ENCODE results near the gene DCD. TPM values are rescaled to one million over a fixed set of nuclear protein-coding genes. Genes with fewer than 3 reads are reported as not detected.

Gene DCD
- total RNA-seq, 1 donor from 2014 or later = not detected

GRCh38 chr12:54627304-54627703 is 20.9 kb downstream of the DCD start:
- ATAC-seq (no peak), DNase-seq (no peak)
- H3K27ac ChIP-seq = no peak overlapping the region
- H3K36me3 ChIP-seq = no peaks in the 10 kb centered on the region
- no peak for TF ChIP-seq CTCF (IDR thresholded peaks at IDR 0.05)
- H3K9me3 ChIP-seq = no peaks in the 10 kb centered on the region
- H3K4me1 ChIP-seq = no peaks in the 10 kb centered on the region
- intact Hi-C loops (cut with DNase I) = no loop called here
- no peak overlapping the region for H3K4me3 ChIP-seq
- H3K27me3 ChIP-seq (ENCODE audit: low read depth) = peaks cover 10% of the 10 kb centered on the region

GRCh38 chr12:54625598-54625997 is 22.6 kb downstream of the DCD start:
- peaks cover 5% of the 10 kb centered on the region for H3K27me3 ChIP-seq (ENCODE audit: low read depth)
- no peak for TF ChIP-seq CTCF (IDR thresholded peaks at IDR 0.05)
- no peaks in the 10 kb centered on the region for H3K9me3 ChIP-seq
- H3K36me3 ChIP-seq = no peaks in the 10 kb centered on the region
- intact Hi-C loops (cut with DNase I) = no loop called here
- H3K4me1 ChIP-seq = no peaks in the 10 kb centered on the region
- no peak overlapping the region for H3K4me3 ChIP-seq
- ATAC-seq (no peak), DNase-seq (no peak)
- no peak overlapping the region for H3K27ac ChIP-seq

GRCh38 chr12:54624315-54625279 is 23.6 kb downstream of the DCD start:
- H3K36me3 ChIP-seq = no peaks in the 10 kb centered on the region
- ATAC-seq (no peak), DNase-seq (no peak)
- peaks cover 5% of the 10 kb centered on the region for H3K27me3 ChIP-seq (ENCODE audit: low read depth)
- intact Hi-C loops (cut with DNase I) = no loop called here
- H3K27ac ChIP-seq = no peak overlapping the region
- H3K4me3 ChIP-seq = no peak overlapping the region
- no peaks in the 10 kb centered on the region for H3K4me1 ChIP-seq
- no peaks in the 10 kb centered on the region for H3K9me3 ChIP-seq
- TF ChIP-seq CTCF (IDR thresholded peaks at IDR 0.05) = no peak

- peaks cover 5% of the 10 kb centered on the region for H3K27me3 ChIP-seq (ENCODE audit: low read depth)
- intact Hi-C loops (cut with DNase I) = no loop called here
- H3K4me1 ChIP-seq = no peaks in the 10 kb centered on the region
- no peaks in the 10 kb centered on the region for H3K36me3 ChIP-seq
- H3K27ac ChIP-seq = no peak overlapping the region
- no peak for DNase-seq
- no peak for TF ChIP-seq CTCF (IDR thresholded peaks at IDR 0.05)
- H3K9me3 ChIP-seq = no peaks in the 10 kb centered on the region
- no peak for ATAC-seq
- no peak overlapping the region for H3K4me3 ChIP-seq
Measured at GRCh38 chr12:54622463-54623183, 25.5 kb downstream of the DCD start.

GRCh38 chr12:54616933-54617680 is 31.1 kb downstream of the DCD start:
- intact Hi-C loops (cut with DNase I) = no loop called here
- no peak for ATAC-seq

More at GRCh38 chr12:54616933-54617680, 31.1 kb downstream of the DCD start:
- Histone ChIP-seq H3K4me3 (no peak overlapping the region), H3K27ac (no peak overlapping the region), H3K4me1 (no peaks in the 10 kb centered on the region), H3K36me3 (no peaks in the 10 kb centered on the region), H3K27me3 (ENCODE audit: low read depth) (peaks cover 3% of the 10 kb centered on the region), H3K9me3 (no peaks in the 10 kb centered on the region)
- DNase-seq = no peak
- TF ChIP-seq CTCF (IDR thresholded peaks at IDR 0.05) = no peak

Data from lower lobe of right lung (tissue), 2 donors.